ENCODE data around the gene MED28. TPM values are rescaled to one million over a fixed set of nuclear protein-coding genes. Genes with fewer than 3 reads are reported as not detected.

Gene MED28
- 12.3 to 22.5 TPM (median 21.7 TPM) in 3 replicates for polyA plus RNA-seq
- polyA plus RNA-seq (2011; ENCODE audit: low read depth), result 59.8 TPM
- 8.7 and 13.2 TPM in 2 replicates for polyA plus RNA-seq (2011; cell fraction: cytosol; rRNA removed)
- 6.0 and 6.7 TPM in 2 replicates for polyA plus RNA-seq (2011; cell fraction: nucleus; rRNA removed)
- 21.5 and 35.2 TPM in 2 replicates for polyA plus RNA-seq (2012; ENCODE audit: low replicate concordance)
- 8.8 to 11.3 TPM (median 10.5 TPM) in 3 replicates for polyA minus RNA-seq
- polyA minus RNA-seq (2011; cell fraction: cytosol; rRNA and poly(A)+ RNA removed), result 38.0 TPM
- polyA minus RNA-seq (2011; cell fraction: nucleus; rRNA and poly(A)+ RNA removed), result 6.2 and 14.6 TPM in 2 replicates

GRCh38 chr4:17614416-17615299, at the start of gene MED28:
TSS of gene MED28 (plus strand) at chr4:17614641. CDS start at chr4:17614655, 14 bp downstream.
- H2AFZ ChIP-seq (ENCODE audit: control insufficient read depth, low read length), result peak within 1 kb of the TSS; percentile 92
- no peaks in the 10 kb centered on the region for H3K27me3 ChIP-seq (ENCODE audit: control insufficient read depth, extremely low read depth, insufficient read depth, low read length)
- TF ChIP-seq EZH2 (IDR thresholded peaks at IDR 0.05; ENCODE audit: low read length) (no peak), CTCF (optimal IDR thresholded peaks at IDR 0.05 in 1 of 3, IDR thresholded peaks at IDR 0.05 in 1 of 3, conservative IDR thresholded peaks at IDR 0.05 in 1 of 3; ENCODE audit: extremely low read depth in 1 of 3, insufficient read depth in 2 of 3, low read length in 3 of 3) (peak in 1 of 3 experiments; percentile 11)
- peak within 1 kb of the TSS; percentile 95 to 100 (median 99) for H3K4me3 ChIP-seq (ENCODE audit: control insufficient read depth in 2 of 3, extremely low read depth in 1 of 3, insufficient read depth in 2 of 3, low read depth in 1 of 3, low read length in 3 of 3)
- peak within 1 kb of the TSS; percentile 99 for H3K9ac ChIP-seq (ENCODE audit: control insufficient read depth, extremely low read depth, insufficient read depth, low read length)
- H4K20me1 ChIP-seq (ENCODE audit: control insufficient read depth, extremely low read depth, insufficient read depth, low read length), result peaks cover 15% of the 10 kb centered on the region
- H3K79me2 ChIP-seq (ENCODE audit: control insufficient read depth, insufficient read depth, low read length), result peaks cover 52% of the 10 kb centered on the region
- FAIRE-seq (peak; percentile 84), DNase-seq (ENCODE audit: low read depth, low spot score) (peak; percentile 66)
- H3K9me3 ChIP-seq (ENCODE audit: control insufficient read depth, low read depth, low read length), result no peaks in the 10 kb centered on the region
- peak within 1 kb of the TSS; percentile 98 for H3K27ac ChIP-seq (ENCODE audit: control insufficient read depth, insufficient read depth, low read length)
- H3K4me1 ChIP-seq (ENCODE audit: control insufficient read depth, extremely low read depth, insufficient read depth, low read length), result peaks cover 18% of the 10 kb centered on the region
- H3K36me3 ChIP-seq (ENCODE audit: control insufficient read depth in 2 of 2, extremely low read depth in 1 of 2, insufficient read depth in 2 of 2, low read length in 2 of 2), result peaks cover 7 to 18% of the 10 kb centered on the region in 2 experiments
- H3K9me1 ChIP-seq (ENCODE audit: control insufficient read depth, extremely low read depth, insufficient read depth, low read length), result no peaks in the 10 kb centered on the region
- H3K4me2 ChIP-seq (ENCODE audit: control insufficient read depth, extremely low read depth, insufficient read depth, low read depth, low read length), result peak within 1 kb of the TSS; percentile 94
- dilution Hi-C loops (cut with MboI; ENCODE audit: extremely low pct_ligation_motif_present, low sequenced_read_pairs), result no loop called here

- H3K27ac ChIP-seq (ENCODE audit: control insufficient read depth, insufficient read depth, low read length), result no peak overlapping the region
- no peaks in the 10 kb centered on the region for H3K9me3 ChIP-seq (ENCODE audit: control insufficient read depth, low read depth, low read length)
- TF ChIP-seq EZH2 (IDR thresholded peaks at IDR 0.05; ENCODE audit: low read length) (no peak), CTCF (optimal IDR thresholded peaks at IDR 0.05 in 1 of 3, IDR thresholded peaks at IDR 0.05 in 1 of 3, conservative IDR thresholded peaks at IDR 0.05 in 1 of 3; ENCODE audit: extremely low read depth in 1 of 3, insufficient read depth in 2 of 3, low read length in 3 of 3) (no peak)
- peaks cover 4% of the 10 kb centered on the region for H3K4me1 ChIP-seq (ENCODE audit: control insufficient read depth, extremely low read depth, insufficient read depth, low read length)
- DNase-seq (ENCODE audit: low read depth, low spot score) (no peak), FAIRE-seq (no peak)
- no peaks in the 10 kb centered on the region for H3K36me3 ChIP-seq (ENCODE audit: control insufficient read depth in 2 of 2, extremely low read depth in 1 of 2, insufficient read depth in 2 of 2, low read length in 2 of 2)
- dilution Hi-C loops (cut with MboI; ENCODE audit: extremely low pct_ligation_motif_present, low sequenced_read_pairs), result no loop called here
- no peak overlapping the region for H3K4me2 ChIP-seq (ENCODE audit: control insufficient read depth, extremely low read depth, insufficient read depth, low read depth, low read length)
- no peak overlapping the region for H3K4me3 ChIP-seq (ENCODE audit: control insufficient read depth in 2 of 3, extremely low read depth in 1 of 3, insufficient read depth in 2 of 3, low read depth in 1 of 3, low read length in 3 of 3)
- H4K20me1 ChIP-seq (ENCODE audit: control insufficient read depth, extremely low read depth, insufficient read depth, low read length), result no peaks in the 10 kb centered on the region
- H3K79me2 ChIP-seq (ENCODE audit: control insufficient read depth, insufficient read depth, low read length), result no peaks in the 10 kb centered on the region
- H2AFZ ChIP-seq (ENCODE audit: control insufficient read depth, low read length), result no peak overlapping the region
- H3K27me3 ChIP-seq (ENCODE audit: control insufficient read depth, extremely low read depth, insufficient read depth, low read length), result no peaks in the 10 kb centered on the region
- H3K9ac ChIP-seq (ENCODE audit: control insufficient read depth, extremely low read depth, insufficient read depth, low read length), result no peak overlapping the region
- no peaks in the 10 kb centered on the region for H3K9me1 ChIP-seq (ENCODE audit: control insufficient read depth, extremely low read depth, insufficient read depth, low read length)
Measured at GRCh38 chr4:17565846-17566245, 48.6 kb upstream of the MED28 start.

All from keratinocyte (primary cell).